Cerebellar cortex (tissue), 1 donor: ENCODE measurements around the gene PHF23.

ENCODE experiments used
- DNase-seq: peaks from one replicate; pipeline ENCODE4 v3.0.0-alpha.2; 2015; ENCODE audit warnings: low spot score

The PHF23 gene

GRCh38 chr17:7258731-7259554 lies 19.7 kb upstream of the PHF23 start:
- no peak for DNase-seq

- DNase-seq = no peak
Measured at GRCh38 chr17:7256766-7257456, 17.7 kb upstream of the PHF23 start.

DNA sequence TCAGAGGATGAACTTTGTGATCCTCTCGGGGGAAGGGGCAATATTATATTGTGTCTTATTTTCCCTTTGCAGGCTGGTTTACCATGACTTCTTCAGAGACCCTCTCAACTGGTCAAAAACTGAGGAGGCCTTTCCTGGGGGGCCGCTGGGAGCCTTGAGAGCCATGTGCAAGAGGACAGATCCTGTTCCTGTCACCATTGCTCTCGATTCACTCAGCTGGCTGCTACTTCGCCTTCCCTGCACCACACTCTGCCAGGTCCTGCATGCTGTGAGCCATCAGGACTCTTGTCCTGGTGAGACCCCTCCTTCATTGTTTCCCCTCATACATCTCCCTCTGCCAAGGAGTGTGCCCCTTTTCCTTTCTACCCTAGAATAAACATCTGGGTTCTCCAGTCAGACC lies 15.3 kb upstream of the PHF23 start:
- DNase-seq = no peak

DNA sequence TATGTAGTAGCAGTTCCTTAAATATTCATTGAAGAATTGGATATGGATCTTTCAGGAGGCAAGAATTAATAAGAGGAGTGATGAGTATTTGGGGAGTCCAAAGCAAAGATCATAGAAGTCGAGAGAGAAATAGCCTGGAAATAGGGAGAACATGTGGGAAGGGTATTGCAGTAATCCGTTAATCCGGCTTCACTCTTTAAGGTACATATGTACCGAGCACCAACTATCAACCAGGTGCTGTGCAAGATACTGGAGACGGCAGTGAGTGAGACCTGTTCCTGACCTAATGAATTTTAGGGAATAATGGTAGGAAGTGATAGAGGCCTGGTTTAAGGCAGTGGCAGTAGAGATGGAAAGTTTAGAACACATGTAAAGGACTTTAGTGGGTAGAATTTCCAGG lies 13.8 kb upstream of the PHF23 start:
- no peak for DNase-seq

GRCh38 chr17:7252176-7253043 lies 13.2 kb upstream of the PHF23 start, which contains the start of gene ELP5:
TSS of gene ELP5 (plus strand) at chr17:7252215. CDS start at chr17:7252551, 336 bp downstream.
- DNase-seq = peak; percentile 94

DNA sequence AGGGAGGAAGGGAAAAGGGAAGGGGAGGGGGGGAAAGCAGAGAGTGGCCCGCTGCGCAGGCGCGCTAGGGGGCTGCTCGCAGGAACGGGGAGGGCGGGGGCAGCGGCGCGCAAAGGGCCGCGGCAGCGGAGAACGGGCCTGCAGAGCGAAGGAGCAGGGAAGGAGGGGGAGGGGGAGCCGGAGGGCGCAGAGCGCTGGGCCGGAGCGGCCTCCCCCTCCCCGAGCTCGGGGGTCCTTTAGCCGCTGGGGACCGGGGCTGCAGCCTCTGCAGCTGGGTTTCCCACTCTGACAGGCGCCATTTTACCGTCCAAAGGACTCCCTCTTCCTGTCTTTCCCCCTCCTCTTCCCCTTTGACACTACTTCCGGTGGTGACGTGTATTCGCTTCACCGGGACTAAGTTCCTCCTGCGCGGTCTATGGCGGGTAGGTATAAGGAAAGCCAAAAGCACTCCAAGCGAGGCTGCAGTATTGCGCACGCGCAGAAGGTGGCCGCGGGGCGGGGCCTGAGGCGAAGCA lies 12.5 kb upstream of the PHF23 start, which contains the start of gene CTDNEP1:
CTDNEP1 (minus strand) TSS at position 74 of the 515 bp plus-strand sequence. CDS start 438 bp downstream, outside the sequence.
- peak; percentile 100 for DNase-seq

- DNase-seq = no peak
Measured at GRCh38 chr17:7250695-7251627, 11.7 kb upstream of the PHF23 start.

- DNase-seq = no peak
Measured at GRCh38 chr17:7249830-7250229, 10.6 kb upstream of the PHF23 start.

DNA sequence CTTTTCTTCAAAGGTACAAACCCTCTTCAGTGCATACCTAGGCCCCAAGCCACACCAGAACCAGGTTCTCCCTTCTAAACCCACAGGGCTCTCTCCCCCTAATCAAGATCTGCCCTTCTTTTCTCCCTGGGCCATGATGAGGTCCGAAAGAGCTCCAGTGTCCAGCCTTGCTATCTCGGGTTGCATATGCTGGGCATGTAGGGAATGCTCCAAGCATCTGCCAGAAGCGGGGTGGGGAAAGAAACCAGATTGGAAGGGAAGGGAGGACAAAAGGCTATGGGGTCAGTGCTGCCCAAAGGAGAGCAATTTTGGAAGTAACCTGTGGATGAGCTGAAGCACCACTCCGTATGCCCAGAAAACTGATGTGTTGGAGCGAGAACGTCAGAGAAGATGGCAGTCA lies 10.0 kb upstream of the PHF23 start:
- no peak for DNase-seq

DNA sequence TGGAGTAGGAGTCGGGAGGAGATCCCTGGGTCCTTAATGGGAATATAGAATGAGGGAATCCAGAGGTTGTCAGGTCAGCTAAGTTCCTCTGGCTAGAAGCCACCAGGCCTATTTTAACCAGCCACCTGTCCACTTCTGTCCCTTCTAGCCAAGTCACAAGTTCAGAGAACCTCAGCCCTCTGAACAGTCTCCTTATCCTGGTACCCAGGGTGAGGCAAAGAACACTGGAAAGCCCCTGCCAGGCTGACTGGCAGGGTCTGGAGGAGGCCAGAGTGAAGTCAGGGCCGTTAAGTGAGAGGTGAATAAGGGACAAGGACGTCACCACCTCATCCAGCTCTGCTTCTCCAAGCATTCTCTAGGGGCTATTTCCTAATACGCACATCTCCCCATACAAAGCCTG lies 9.5 kb upstream of the PHF23 start:
- no peak for DNase-seq

DNA sequence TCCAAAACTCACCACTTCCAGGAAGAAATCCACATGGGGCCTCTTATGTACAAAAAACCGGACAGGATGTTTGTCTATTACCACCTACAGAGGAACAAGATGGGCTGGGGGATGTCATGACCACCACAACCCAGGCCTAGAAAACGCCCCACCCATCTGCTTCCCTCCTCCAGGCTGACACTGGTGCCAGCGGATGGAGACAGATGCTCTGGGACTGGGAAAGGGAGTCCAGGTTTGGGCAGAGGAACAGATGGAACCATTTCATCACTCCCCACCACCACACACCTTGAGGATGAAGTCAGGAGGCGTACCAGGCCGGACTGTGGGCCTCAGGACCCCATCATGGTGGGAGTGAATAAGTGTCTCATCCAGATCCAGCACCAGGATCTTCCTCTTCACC lies 7.5 kb upstream of the PHF23 start:
- no peak for DNase-seq

GRCh38 chr17:7243838-7244237 lies 4.6 kb upstream of the PHF23 start:
- peak; percentile 23 for DNase-seq

DNA sequence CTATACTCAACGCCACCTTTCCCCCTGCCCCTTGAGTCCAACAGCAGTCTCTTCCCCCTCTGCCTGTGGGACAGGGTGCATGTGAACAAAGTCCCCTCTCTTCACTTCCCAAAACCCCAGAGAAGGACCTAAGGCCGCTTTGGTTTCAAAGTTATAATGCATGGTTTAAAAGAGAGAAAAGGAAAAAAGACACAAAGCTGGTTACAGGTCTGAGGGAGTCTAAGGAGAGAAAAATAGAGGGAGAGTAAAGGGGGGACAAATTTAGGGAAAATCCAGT lies 4.1 kb upstream of the PHF23 start:
- no peak for DNase-seq

DNA sequence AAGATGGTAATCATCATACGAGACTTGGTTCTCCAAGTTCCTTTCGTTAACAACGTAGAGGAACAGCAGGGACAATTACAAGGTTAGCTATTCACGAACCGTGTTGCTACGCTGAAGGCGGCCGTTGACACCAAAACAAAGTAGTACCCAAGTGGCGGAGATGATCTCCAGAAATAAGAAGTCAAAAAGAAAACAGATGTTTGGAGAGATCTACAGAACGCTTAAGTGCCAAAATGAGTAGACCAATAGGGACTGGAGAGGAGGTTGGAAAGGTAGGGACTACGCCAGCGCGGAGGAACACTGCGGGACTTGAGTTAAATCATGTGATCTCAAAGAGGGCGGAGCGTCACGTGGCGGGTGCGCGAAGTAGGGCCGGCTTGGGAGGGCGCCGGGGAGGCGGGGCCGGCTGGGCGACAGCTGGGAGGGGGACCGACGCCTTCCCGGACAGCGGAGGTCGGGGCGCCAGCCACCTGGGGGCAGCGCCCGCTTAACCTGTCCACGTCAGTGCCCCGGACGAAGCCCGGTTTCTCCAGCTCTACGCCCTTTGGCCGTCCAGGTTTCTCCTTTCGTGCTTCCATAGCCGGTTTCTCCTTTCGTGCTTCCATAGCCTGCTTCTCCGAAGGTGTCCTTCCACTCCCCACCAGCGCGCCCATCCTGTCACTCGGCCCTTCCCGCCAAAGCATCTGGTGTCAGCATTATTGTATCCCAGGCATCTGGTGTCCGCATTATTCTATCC lies 3.6 kb upstream of the PHF23 start:
- DNase-seq = peak; percentile 94

- DNase-seq = peak; percentile 96
Measured at GRCh38 chr17:7241783-7242716, 2.8 kb upstream of the PHF23 start, which contains the start of gene GABARAP. TSS of gene GABARAP (minus strand) at chr17:7242449. CDS start at chr17:7242330, 119 bp downstream.

DNA sequence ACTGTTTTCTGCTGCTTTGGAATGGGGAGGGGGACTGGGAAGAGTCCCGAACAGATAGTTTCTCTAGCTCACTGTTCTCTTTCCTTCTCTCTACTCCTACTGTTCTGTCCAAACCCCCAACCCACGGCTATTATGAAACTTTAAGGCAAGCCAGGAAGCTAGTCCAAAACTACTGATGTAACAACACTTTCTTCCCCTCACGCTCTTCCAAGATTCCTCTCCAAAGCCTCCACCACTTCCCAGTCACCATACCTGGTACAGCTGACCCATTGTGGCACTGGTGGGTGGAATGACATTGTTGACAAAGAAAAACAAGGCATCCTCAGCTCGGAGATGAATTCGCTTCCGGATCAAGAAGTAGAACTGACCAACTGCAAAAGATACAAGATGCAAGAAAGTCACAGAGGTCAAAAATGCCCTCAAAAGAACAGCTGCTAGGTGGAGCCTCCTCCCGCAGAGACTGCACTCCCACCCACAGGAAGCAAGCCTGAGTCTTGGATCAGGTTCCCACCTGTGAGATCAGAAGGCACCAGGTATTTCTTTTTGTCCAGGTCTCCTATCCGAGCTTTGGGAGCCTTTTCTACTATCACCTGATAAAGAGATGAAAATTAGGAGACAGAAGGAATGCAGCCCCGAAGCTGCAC lies 2.0 kb upstream of the PHF23 start:
- no peak for DNase-seq

DNA sequence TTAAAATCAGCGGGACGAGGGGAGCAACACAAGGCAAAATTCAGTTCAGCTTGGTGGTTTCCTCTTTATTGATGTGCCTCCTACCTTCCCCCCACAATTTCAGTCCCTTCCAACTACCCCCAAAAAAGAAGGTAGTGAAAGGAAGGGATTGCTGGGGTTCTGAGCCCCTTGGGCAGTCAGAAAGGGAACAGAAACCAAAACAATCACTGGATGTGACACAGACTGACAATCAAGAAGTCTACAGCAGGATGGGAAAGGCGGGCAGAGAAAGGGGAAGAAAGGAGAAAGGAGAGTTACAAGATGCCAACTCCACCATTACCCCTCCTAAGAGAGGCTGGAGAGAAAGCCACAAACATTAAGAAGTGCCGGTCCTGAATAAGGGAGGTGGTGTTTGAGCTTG lies 1.1 kb upstream of the PHF23 start:
- DNase-seq = no peak

DNA sequence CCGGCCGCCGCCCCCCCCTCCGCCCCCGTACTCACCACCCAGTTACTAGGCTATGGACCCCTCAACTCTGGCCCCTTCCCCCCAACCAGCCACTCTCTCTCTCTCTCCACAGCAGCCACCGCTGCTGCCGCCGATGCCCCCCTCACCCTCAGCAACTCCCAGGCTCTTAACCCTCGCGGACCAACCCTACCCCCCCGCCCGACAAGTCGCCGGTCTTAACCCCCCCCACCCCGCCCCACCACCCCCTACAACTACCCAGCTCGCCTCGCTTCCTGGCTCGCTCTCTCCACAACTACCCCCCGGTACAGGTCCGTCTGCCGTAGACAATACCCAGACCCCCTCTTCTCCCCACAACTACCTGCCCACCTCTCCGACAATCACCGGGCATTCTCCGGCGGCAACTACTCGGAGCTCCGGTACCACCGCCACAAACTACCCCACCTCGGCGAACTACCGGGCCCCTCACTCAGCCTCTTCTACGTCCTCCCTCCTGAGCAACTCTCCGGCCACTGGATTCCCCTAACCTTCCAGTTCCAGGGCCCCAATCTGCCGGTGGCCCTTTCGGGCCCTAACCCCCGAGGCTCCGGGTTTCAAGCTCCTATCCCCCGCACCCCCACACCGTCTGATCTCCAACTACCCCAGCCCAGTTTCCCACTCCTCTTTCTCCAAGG lies 702 bp downstream of the PHF23 start:
- no peak for DNase-seq
